Measurements from ENCODE around the gene KCNN4. TPM values are rescaled to one million over a fixed set of nuclear protein-coding genes. Genes with fewer than 3 reads are reported as not detected.

KCNN4 gene
- total RNA-seq, 1 donor = 0.43 TPM

DNA sequence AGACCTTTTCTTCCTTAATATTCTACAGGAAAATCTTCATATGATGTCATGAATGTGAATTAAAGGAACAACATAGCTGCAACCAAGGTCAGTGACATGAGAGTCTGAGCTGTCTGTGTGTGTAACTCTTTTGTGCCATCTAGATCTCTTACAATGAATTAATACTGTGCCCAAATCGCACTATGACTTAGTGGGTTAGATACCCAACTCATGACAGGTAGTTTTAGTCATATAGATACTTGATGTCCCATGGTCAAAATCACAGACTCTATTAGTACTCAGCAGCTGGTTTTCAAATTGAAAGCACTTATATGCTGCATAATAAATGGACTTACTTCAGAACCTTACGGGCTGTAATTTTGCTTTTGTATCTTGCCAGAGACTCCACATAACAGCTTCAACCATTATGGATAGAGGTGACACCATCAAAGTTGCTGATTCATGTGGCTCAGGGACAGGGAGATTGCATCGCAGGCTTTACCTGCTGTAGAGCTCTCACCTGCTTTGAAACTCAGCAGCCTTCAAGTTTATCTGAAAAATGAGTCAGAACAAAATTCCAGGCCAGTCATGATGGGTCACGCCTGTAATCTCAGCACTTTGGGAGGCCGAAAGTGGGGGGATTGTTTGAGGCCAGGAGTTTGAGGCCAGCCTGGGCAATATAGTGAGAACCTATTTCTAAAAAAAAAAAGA, 34.0 kb upstream of the KCNN4 start:
- no peak for DNase-seq (ENCODE audit: low read depth)
- no peak overlapping the region for H3K4me3 ChIP-seq (ENCODE audit: low read depth, low read length)
- no peak for TF ChIP-seq CTCF (IDR thresholded peaks at IDR 0.05; ENCODE audit: insufficient read depth, low read depth, low read length)

DNA sequence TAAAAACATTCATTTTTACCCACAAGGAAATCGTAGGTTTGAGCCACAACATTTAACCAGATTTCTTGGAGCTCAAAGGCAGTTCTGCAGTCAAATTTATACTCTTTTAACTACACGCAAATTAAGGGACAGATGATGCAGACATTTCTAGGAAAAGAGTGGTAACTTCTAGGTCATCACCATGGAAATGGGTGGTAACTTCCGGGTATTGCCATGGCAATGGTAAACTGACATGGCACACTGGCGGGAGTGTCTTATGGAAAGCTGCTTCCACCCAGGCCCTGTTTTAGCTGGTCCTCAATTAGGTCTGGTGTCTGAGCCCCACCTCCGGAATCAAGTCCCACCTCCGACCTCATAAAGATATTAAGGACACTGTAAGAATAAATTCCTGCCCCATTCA, 31.9 kb upstream of the KCNN4 start:
- no peak overlapping the region for H3K4me3 ChIP-seq (ENCODE audit: low read depth, low read length)
- no peak for TF ChIP-seq CTCF (IDR thresholded peaks at IDR 0.05; ENCODE audit: insufficient read depth, low read depth, low read length)
- no peak for DNase-seq (ENCODE audit: low read depth)

DNA sequence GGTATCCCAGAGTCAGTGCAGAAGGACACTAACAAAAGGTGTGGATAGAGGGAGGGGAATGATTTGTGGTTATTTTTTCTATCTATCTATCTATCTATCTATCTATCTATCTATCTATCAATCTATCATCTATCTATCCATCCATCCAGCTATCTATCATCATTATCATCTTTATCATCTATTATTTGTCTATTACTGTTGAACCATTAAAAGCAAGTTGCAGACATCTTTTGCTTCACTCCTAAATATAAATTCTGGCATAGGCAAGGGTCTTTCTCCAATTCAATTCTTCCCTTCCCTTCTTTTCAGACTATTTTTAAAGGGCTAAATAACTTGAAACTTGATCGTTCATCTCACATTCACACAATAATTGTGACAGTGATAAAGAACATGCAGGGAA, 31.5 kb upstream of the KCNN4 start:
- TF ChIP-seq CTCF (IDR thresholded peaks at IDR 0.05; ENCODE audit: insufficient read depth, low read depth, low read length) = no peak
- no peak overlapping the region for H3K4me3 ChIP-seq (ENCODE audit: low read depth, low read length)
- no peak for DNase-seq (ENCODE audit: low read depth)

GRCh38 chr19:43811837-43812236, 31.1 kb upstream of the KCNN4 start:
- DNase-seq (ENCODE audit: low read depth) = no peak
- no peak overlapping the region for H3K4me3 ChIP-seq (ENCODE audit: low read depth, low read length)
- no peak for TF ChIP-seq CTCF (IDR thresholded peaks at IDR 0.05; ENCODE audit: insufficient read depth, low read depth, low read length)

DNA sequence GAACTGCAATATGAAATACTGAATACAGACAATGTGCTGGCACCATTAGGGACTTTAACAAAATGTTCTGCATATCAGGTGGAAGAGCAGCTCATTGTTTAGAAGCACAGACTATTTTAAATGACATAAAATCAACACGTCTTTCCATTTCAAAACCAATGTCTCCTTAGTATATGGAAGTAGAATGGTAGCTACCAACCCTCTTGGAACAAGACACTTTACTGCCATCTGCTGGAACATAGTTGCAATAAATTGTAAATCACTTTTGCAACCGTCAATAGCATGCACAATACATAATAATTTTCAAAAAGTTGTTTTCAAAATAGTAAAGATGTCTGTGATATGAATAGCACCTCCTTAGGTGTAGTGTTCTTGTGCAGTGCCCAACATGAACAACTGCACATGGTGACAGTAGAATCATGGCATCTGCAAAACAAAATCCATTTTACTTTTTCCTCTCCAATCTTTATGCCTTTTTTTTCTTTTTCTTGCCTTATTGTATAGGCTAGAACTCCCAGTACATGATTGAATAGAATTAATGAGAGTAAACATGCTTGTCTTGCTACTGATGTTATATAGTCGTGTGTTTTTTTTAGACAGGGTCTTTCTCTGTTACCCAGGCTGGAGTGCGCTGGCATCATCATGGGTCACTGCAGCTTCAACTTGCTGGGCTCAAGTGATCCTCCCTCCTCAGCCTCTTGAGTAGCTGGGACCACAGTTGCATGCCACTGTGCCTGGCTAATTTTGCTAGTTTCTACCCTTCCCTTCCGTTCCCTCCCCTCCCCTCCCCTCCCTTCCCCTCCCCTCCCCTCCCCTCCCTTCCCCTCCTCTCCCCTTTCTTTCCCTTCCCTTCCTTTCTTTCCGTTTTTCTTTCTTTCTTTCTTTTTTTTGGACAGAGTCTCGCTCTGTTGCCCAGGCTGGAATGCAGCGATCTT, 29.3 kb upstream of the KCNN4 start:
- TF ChIP-seq CTCF (IDR thresholded peaks at IDR 0.05; ENCODE audit: insufficient read depth, low read depth, low read length) = peak; percentile 53
- DNase-seq (ENCODE audit: low read depth) = peak; percentile 67

GRCh38 chr19:43807651-43808050, 26.9 kb upstream of the KCNN4 start:
- no peak overlapping the region for H3K4me3 ChIP-seq (ENCODE audit: low read depth, low read length)
- no peak for TF ChIP-seq CTCF (IDR thresholded peaks at IDR 0.05; ENCODE audit: insufficient read depth, low read depth, low read length)
- DNase-seq (ENCODE audit: low read depth) = no peak

More for the DNA sequence above, 29.3 kb upstream of the KCNN4 start:
- H3K4me3 ChIP-seq (ENCODE audit: low read depth, low read length) = no peak overlapping the region

Data from fibroblast of villous mesenchyme (primary cell).